ENCODE measurements around the gene VPS11.

The VPS11 gene

GRCh38 chr11:119078675-119079420, 11.2 kb downstream of the VPS11 start:
- DNase-seq (ENCODE audit: insufficient read length, low spot score) = no peak
- FAIRE-seq = no peak

GRCh38 chr11:119081682-119082260, 14.2 kb downstream of the VPS11 start:
- FAIRE-seq (no peak), DNase-seq (ENCODE audit: insufficient read length, low spot score) (no peak)

- peak; percentile 97 for FAIRE-seq
- DNase-seq (ENCODE audit: insufficient read length, low spot score) = peak; percentile 89
Observed at GRCh38 chr11:119084663-119085436, 17.2 kb downstream of the VPS11 start, which contains the start of gene HMBS. Gene HMBS (plus strand): TSS chr11:119084881. CDS start chr11:119085034, 153 bp downstream.

- FAIRE-seq (no peak), DNase-seq (ENCODE audit: insufficient read length, low spot score) (no peak)
Observed at GRCh38 chr11:119085437-119085847, 17.8 kb downstream of the VPS11 start.

- no peak for FAIRE-seq
- no peak for DNase-seq (ENCODE audit: insufficient read length, low spot score)
Observed at GRCh38 chr11:119087123-119087522, 19.5 kb downstream of the VPS11 start.

- FAIRE-seq = no peak
- no peak for DNase-seq (ENCODE audit: insufficient read length, low spot score)
Observed at GRCh38 chr11:119087747-119088241, 20.2 kb downstream of the VPS11 start.

GRCh38 chr11:119088406-119088805, 20.8 kb downstream of the VPS11 start:
- DNase-seq (ENCODE audit: insufficient read length, low spot score) = no peak
- FAIRE-seq = no peak

GRCh38 chr11:119089319-119089718, 21.7 kb downstream of the VPS11 start:
- DNase-seq (ENCODE audit: insufficient read length, low spot score) = no peak
- no peak for FAIRE-seq

- FAIRE-seq = no peak
- DNase-seq (ENCODE audit: insufficient read length, low spot score) = no peak
Observed at GRCh38 chr11:119091178-119091577, 23.6 kb downstream of the VPS11 start.

GRCh38 chr11:119091966-119092879, 24.6 kb downstream of the VPS11 start:
- no peak for FAIRE-seq
- DNase-seq (ENCODE audit: insufficient read length, low spot score) = no peak

- FAIRE-seq = no peak
- DNase-seq (ENCODE audit: insufficient read length, low spot score) = no peak
Observed at GRCh38 chr11:119092880-119093842, 25.5 kb downstream of the VPS11 start.

- DNase-seq (ENCODE audit: insufficient read length, low spot score) (no peak), FAIRE-seq (no peak)
Observed at GRCh38 chr11:119093942-119094815, 26.6 kb downstream of the VPS11 start.

- no peak for FAIRE-seq
- no peak for DNase-seq (ENCODE audit: insufficient read length, low spot score)
Observed at GRCh38 chr11:119094816-119095065, 27.1 kb downstream of the VPS11 start.

GRCh38 chr11:119095066-119095880, 27.7 kb downstream of the VPS11 start:
- peak; percentile 97 for FAIRE-seq
- peak; percentile 90 for DNase-seq (ENCODE audit: insufficient read length, low spot score)

GRCh38 chr11:119099711-119100110, 32.1 kb downstream of the VPS11 start:
- FAIRE-seq (no peak), DNase-seq (ENCODE audit: insufficient read length, low spot score) (no peak)

- FAIRE-seq (peak; percentile 8), DNase-seq (ENCODE audit: insufficient read length, low spot score) (no peak)
Observed at GRCh38 chr11:119100246-119100970, 32.8 kb downstream of the VPS11 start.

All from GM19239 (cell line).